Islet precursor cell (in vitro differentiated cells): ENCODE data around the gene SEZ6L.
A peak's percentile ranks its signal among the peaks of the same experiment; 100 is the strongest.

ENCODE experiments used
- DNase-seq: peaks from one replicate; pipeline ENCODE4 v3.0.0-alpha.2; 2018

SEZ6L gene

GRCh38 chr22:26169315-26170111 lies at the start of gene SEZ6L:
Gene SEZ6L (plus strand): TSS chr22:26169462. CDS start chr22:26169670, 208 bp downstream.
- DNase-seq, result peak; percentile 70

GRCh38 chr22:26122920-26123468 lies 46.3 kb upstream of the SEZ6L start:
- DNase-seq, result no peak

GRCh38 chr22:26124991-26125725 lies 44.1 kb upstream of the SEZ6L start:
- DNase-seq, result no peak

- DNase-seq, result no peak
Observed at GRCh38 chr22:26127126-26127525, 42.1 kb upstream of the SEZ6L start.

GRCh38 chr22:26127556-26127955 lies 41.7 kb upstream of the SEZ6L start:
- DNase-seq, result no peak

- no peak for DNase-seq
Observed at GRCh38 chr22:26131589-26132154, 37.6 kb upstream of the SEZ6L start.

GRCh38 chr22:26134654-26135330 lies 34.5 kb upstream of the SEZ6L start:
- no peak for DNase-seq

GRCh38 chr22:26135806-26136205 lies 33.5 kb upstream of the SEZ6L start:
- no peak for DNase-seq

- DNase-seq, result no peak
Observed at GRCh38 chr22:26139310-26139709, 30.0 kb upstream of the SEZ6L start.

GRCh38 chr22:26141831-26142230 lies 27.4 kb upstream of the SEZ6L start:
- DNase-seq, result no peak

- DNase-seq, result no peak
Observed at GRCh38 chr22:26143806-26144325, 25.4 kb upstream of the SEZ6L start.

- DNase-seq, result no peak
Observed at GRCh38 chr22:26159886-26160285, 9.4 kb upstream of the SEZ6L start.

- no peak for DNase-seq
Observed at GRCh38 chr22:26161746-26162145, 7.5 kb upstream of the SEZ6L start.

- DNase-seq, result no peak
Observed at GRCh38 chr22:26162926-26163325, 6.3 kb upstream of the SEZ6L start.

- no peak for DNase-seq
Observed at GRCh38 chr22:26164174-26164573, 5.1 kb upstream of the SEZ6L start.

GRCh38 chr22:26168330-26168851 lies 871 bp upstream of the SEZ6L start:
- DNase-seq, result no peak

GRCh38 chr22:26168939-26169314 lies 335 bp upstream of the SEZ6L start:
- peak; percentile 69 for DNase-seq

- no peak for DNase-seq
Observed at GRCh38 chr22:26170112-26170492, 840 bp downstream of the SEZ6L start.

- peak; percentile 76 for DNase-seq
Observed at GRCh38 chr22:26170795-26171580, 1.7 kb downstream of the SEZ6L start.

- peak; percentile 77 for DNase-seq
Observed at GRCh38 chr22:26172389-26172990, 3.2 kb downstream of the SEZ6L start.

GRCh38 chr22:26174280-26174679 lies 5.0 kb downstream of the SEZ6L start:
- DNase-seq, result peak; percentile 64
